Upper lobe of left lung (tissue), 4 donors: Measurements from ENCODE around the gene ZNF552.

Experiments used
- CTCF ChIP-seq, 6 experiments: fragments of 450-650 bp in 4 of 6; fragments of 200-600 bp in 2 of 6; sonication (generic) in 2 of 6; IDR thresholded peaks; one replicate each; pipeline ENCODE4 v1.5.1; 2016 to 2019; ENCODE audit warnings: antibody characterized with exemption in 6 of 6
- POLR2A ChIP-seq, 4 donors: fragments of 450-650 bp; IDR thresholded peaks; one replicate each; pipeline ENCODE4 v1.5.1; 2016 to 2017; ENCODE audit warnings: antibody characterized with exemption in 4 of 4, mild to moderate bottlenecking in 2 of 4

DNA sequence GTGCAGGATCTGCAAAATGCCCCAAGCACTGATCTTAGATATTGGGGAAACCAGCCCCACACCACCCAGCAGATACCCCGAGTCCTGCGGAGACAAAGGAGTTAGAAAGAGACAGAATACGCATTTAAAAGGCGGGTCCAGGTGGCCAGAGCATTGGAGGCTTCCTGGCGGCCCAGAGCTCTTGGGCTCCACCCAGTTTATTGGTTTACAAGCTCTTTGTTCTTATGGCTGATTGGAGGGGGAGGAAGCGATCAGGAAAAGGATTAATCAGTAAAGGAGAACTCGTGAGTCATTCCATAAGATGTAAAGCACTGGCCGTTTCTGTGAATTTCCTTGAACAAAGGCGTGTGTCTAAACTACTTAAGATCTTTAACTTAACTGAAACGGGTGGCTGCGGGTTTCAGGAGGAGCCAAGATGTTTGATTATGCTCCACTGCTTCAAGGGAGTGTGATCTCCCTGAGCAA lies 35.9 kb upstream of the ZNF552 start:
- no peak for TF ChIP-seq CTCF (IDR thresholded peaks at IDR 0.05)
- TF ChIP-seq POLR2A (IDR thresholded peaks at IDR 0.05), result no peak
